Endothelial cell (in vitro differentiated cells): ENCODE data around the gene LUM. TPM values are rescaled to one million over a fixed set of nuclear protein-coding genes. Genes with fewer than 3 reads are reported as not detected.

Experiments used
- DNase-seq: peaks from one replicate; pipeline ENCODE4 v3.0.0; 2021; ENCODE audit warnings: low spot score
- H3K27ac Mint-ChIP-seq: one replicate; pipeline ENCODE4 v1.8.0; 2021; ENCODE audit warnings: mixed read lengths, inconsistent platforms; ENCODE audit not compliant: unreplicated experiment
- H3K27me3 Mint-ChIP-seq: one replicate; pipeline ENCODE4 v1.8.0; 2021; ENCODE audit warnings: mild to moderate bottlenecking, moderate library complexity, mixed read lengths, inconsistent platforms; ENCODE audit not compliant: unreplicated experiment
- H3K36me3 Mint-ChIP-seq: one replicate; pipeline ENCODE4 v1.8.0; 2021; ENCODE audit warnings: mild to moderate bottlenecking, low read depth, mixed read lengths, inconsistent platforms; ENCODE audit not compliant: unreplicated experiment
- H3K4me1 Mint-ChIP-seq: one replicate; pipeline ENCODE4 v1.8.0; 2021; ENCODE audit warnings: mild to moderate bottlenecking, mixed read lengths, inconsistent platforms; ENCODE audit not compliant: unreplicated experiment
- H3K4me3 Mint-ChIP-seq: one replicate; pipeline ENCODE4 v1.8.0; 2021; ENCODE audit warnings: mild to moderate bottlenecking, mixed read lengths, inconsistent platforms; ENCODE audit not compliant: unreplicated experiment
- H3K9me3 Mint-ChIP-seq: one replicate; pipeline ENCODE4 v1.8.0; 2021; ENCODE audit warnings: mixed read lengths, inconsistent platforms; ENCODE audit not compliant: unreplicated experiment
- total RNA-seq: library from RNA; stranded (reverse); fragmentation: NEBNext Ultra II Directional; extraction: Animal tissue kit (Norgen Biotek cat#: 25700); gene quantifications from one replicate; pipeline ENCODE4 v1.2.1, GENCODE V29; 2021; ENCODE audit not compliant: unreplicated experiment
- TF ChIP-seq, protein P1 (sequence below): fragments of 200-600 bp; sonication (generic); IDR thresholded peaks from one replicate; pipeline ENCODE4 v1.5.0; 2021; ENCODE audit warnings: antibody characterized with exemption; ENCODE audit not compliant: unreplicated experiment

The LUM gene
- total RNA-seq, 1 donor from 2014 or later: 0.18 TPM

DNA sequence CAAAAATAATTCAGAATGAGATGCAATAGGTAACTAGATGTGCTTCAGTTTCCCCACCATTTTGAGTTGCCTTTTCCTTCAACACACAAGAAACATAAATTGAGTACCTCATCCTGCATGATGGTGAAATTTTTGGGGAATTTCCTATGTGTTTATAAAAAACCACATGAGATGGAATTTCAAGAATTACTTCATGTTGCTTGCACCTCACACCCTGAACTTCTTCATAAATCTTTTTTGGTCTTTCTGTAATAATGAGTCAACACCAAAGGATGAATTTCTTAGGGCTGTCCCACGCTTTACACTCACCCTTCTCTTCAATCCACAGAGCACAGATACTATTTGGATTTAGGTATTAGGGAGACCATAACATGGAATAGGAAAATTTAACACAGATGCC lies 22.6 kb upstream of the LUM start:
- no peak for DNase-seq
- Mint-ChIP-seq H3K4me3 (no peak overlapping the region), H3K4me1 (peaks cover 10% of the 10 kb centered on the region), H3K9me3 (no peaks in the 10 kb centered on the region), H3K27ac (no peak overlapping the region), H3K27me3 (peaks cover 2% of the 10 kb centered on the region), H3K36me3 (no peaks in the 10 kb centered on the region)
- TF ChIP-seq, protein P1, sequence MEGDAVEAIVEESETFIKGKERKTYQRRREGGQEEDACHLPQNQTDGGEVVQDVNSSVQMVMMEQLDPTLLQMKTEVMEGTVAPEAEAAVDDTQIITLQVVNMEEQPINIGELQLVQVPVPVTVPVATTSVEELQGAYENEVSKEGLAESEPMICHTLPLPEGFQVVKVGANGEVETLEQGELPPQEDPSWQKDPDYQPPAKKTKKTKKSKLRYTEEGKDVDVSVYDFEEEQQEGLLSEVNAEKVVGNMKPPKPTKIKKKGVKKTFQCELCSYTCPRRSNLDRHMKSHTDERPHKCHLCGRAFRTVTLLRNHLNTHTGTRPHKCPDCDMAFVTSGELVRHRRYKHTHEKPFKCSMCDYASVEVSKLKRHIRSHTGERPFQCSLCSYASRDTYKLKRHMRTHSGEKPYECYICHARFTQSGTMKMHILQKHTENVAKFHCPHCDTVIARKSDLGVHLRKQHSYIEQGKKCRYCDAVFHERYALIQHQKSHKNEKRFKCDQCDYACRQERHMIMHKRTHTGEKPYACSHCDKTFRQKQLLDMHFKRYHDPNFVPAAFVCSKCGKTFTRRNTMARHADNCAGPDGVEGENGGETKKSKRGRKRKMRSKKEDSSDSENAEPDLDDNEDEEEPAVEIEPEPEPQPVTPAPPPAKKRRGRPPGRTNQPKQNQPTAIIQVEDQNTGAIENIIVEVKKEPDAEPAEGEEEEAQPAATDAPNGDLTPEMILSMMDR: no peak

GRCh38 chr12:91129662-91130362 lies 18.5 kb upstream of the LUM start:
- H3K27ac Mint-ChIP-seq: no peak overlapping the region

GRCh38 chr12:91127751-91128150 lies 16.5 kb upstream of the LUM start:
- no peaks in the 10 kb centered on the region for H3K9me3 Mint-ChIP-seq
- no peak for DNase-seq
- peaks cover 3% of the 10 kb centered on the region for H3K4me1 Mint-ChIP-seq
- no peaks in the 10 kb centered on the region for H3K36me3 Mint-ChIP-seq
- H3K4me3 Mint-ChIP-seq: no peak overlapping the region
- TF ChIP-seq, protein P1: no peak
- H3K27me3 Mint-ChIP-seq: peaks cover 2% of the 10 kb centered on the region
- no peak overlapping the region for H3K27ac Mint-ChIP-seq

More at GRCh38 chr12:91129662-91130362, 18.5 kb upstream of the LUM start:
- Mint-ChIP-seq H3K4me1 (peaks cover 3% of the 10 kb centered on the region), H3K4me3 (no peak overlapping the region), H3K9me3 (no peaks in the 10 kb centered on the region), H3K27me3 (peaks cover 2% of the 10 kb centered on the region), H3K36me3 (no peaks in the 10 kb centered on the region)
- TF ChIP-seq, protein P1: no peak
- no peak for DNase-seq

DNA sequence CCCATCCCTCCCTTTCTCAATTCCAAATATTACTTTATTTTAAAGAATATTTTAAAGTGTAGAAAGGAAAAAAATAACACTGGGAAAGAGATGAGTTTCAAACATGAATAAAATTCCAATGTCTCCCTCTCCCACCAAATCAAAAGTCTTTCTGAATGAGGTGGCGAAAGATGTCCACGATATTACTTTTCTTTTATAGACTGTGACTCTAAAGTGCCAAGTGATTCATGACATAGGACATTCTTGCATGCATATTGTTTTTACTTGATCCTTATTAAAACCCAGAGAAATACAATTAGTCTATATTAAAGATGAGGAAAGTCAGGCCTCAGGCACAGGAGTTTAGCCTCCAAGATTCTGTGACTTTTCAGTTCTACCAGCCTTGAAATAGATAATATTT lies 16.0 kb upstream of the LUM start:
- no peak for DNase-seq
- Mint-ChIP-seq H3K9me3 (no peaks in the 10 kb centered on the region), H3K36me3 (no peaks in the 10 kb centered on the region), H3K27me3 (peaks cover 2% of the 10 kb centered on the region), H3K27ac (no peak overlapping the region), H3K4me3 (no peak overlapping the region), H3K4me1 (no peaks in the 10 kb centered on the region)
- TF ChIP-seq, protein P1: no peak

GRCh38 chr12:91126516-91126915 lies 15.2 kb upstream of the LUM start:
- TF ChIP-seq, protein P1: no peak
- H3K4me1 Mint-ChIP-seq: no peaks in the 10 kb centered on the region
- H3K27me3 Mint-ChIP-seq: peaks cover 2% of the 10 kb centered on the region
- no peak for DNase-seq
- H3K4me3 Mint-ChIP-seq: no peak overlapping the region
- no peaks in the 10 kb centered on the region for H3K36me3 Mint-ChIP-seq
- H3K27ac Mint-ChIP-seq: no peak overlapping the region
- no peaks in the 10 kb centered on the region for H3K9me3 Mint-ChIP-seq
